HL-60 (cell line): ENCODE results near the gene RIBC2.

ENCODE experiments used
- CTCF ChIP-seq: IDR thresholded peaks from one replicate; pipeline ENCODE4 v1.5.1; 2011; ENCODE audit warnings: low read length, control low read depth, inconsistent platforms; ENCODE audit not compliant: insufficient read depth
- GABPA ChIP-seq: IDR thresholded peaks from 2 replicates; pipeline ENCODE4 v1.6.1; 2012; ENCODE audit warnings: low read depth
- POLR2AphosphoS5 ChIP-seq: IDR thresholded peaks from 2 replicates; pipeline ENCODE4 v1.6.1; 2012; ENCODE audit warnings: low read depth

DNA sequence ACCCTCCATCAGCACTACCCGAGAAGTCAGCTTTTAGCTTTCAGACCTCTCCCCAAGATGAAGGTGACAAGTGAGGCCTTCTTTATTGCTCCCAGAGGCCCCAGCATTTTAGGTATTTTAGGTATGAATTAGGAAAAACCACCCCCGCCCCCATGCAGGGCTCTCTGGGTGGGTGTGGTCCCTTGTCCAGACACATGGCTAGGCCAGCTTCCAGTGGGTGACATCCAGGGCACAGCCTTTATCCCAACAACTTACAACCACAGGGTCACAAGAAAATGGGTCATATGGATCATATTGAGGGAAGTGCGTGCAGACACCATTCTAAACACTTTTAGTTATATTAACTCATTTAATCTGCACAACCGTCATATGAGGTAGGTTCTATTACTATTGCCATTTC lies 42.1 kb downstream of the RIBC2 start:
- no peak for TF ChIP-seq CTCF
- TF ChIP-seq POLR2AphosphoS5 = no peak
- TF ChIP-seq GABPA = no peak
